ENCODE measurements around the gene LDLRAD3. TPM values are rescaled to one million over a fixed set of nuclear protein-coding genes. Genes with fewer than 3 reads are reported as not detected.

The LDLRAD3 gene
- total RNA-seq, 3 donors from 2014 or later (not counting 1 experiment from before 2014, with no cell fraction given): 1.0 to 1.5 (median 1.2) TPM

- DNase-seq (no peak), ATAC-seq (no peak)
- H3K36me3 ChIP-seq (ENCODE audit: control insufficient read depth, insufficient read depth, low read length): no peaks in the 10 kb centered on the region
- H3K4me3 Mint-ChIP-seq: no peak overlapping the region
- no peak overlapping the region for H3K27ac Mint-ChIP-seq
- H3K4me1 Mint-ChIP-seq: no peaks in the 10 kb centered on the region
- H3K9me3 Mint-ChIP-seq: peaks cover 2 to 3% of the 10 kb centered on the region in 2 donors
- H3K36me3 Mint-ChIP-seq: no peaks in the 10 kb centered on the region
- no peak overlapping the region for H3K4me3 ChIP-seq (ENCODE audit: low read length)
- peaks cover 4% of the 10 kb centered on the region for H3K9me3 ChIP-seq (ENCODE audit: control insufficient read depth, insufficient read depth, low read length)
- intact Hi-C loops (cut with micrococcal nuclease): no loop called here
- H3K4me1 ChIP-seq (ENCODE audit: control insufficient read depth, insufficient read depth, low read length): no peaks in the 10 kb centered on the region
- peaks cover 31 to 42% of the 10 kb centered on the region in 2 donors for H3K27me3 Mint-ChIP-seq (ENCODE audit: low read depth in 2 of 2)
- WGBS (ENCODE audit: insufficient coverage): 66% methylated on average over 5 of the region's 5 CpGs
- H3K27ac ChIP-seq (ENCODE audit: low read length): no peak overlapping the region
- TF ChIP-seq, protein P1, sequence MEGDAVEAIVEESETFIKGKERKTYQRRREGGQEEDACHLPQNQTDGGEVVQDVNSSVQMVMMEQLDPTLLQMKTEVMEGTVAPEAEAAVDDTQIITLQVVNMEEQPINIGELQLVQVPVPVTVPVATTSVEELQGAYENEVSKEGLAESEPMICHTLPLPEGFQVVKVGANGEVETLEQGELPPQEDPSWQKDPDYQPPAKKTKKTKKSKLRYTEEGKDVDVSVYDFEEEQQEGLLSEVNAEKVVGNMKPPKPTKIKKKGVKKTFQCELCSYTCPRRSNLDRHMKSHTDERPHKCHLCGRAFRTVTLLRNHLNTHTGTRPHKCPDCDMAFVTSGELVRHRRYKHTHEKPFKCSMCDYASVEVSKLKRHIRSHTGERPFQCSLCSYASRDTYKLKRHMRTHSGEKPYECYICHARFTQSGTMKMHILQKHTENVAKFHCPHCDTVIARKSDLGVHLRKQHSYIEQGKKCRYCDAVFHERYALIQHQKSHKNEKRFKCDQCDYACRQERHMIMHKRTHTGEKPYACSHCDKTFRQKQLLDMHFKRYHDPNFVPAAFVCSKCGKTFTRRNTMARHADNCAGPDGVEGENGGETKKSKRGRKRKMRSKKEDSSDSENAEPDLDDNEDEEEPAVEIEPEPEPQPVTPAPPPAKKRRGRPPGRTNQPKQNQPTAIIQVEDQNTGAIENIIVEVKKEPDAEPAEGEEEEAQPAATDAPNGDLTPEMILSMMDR (IDR thresholded peaks at IDR 0.05): no peak
- no peaks in the 10 kb centered on the region for H3K27me3 ChIP-seq (ENCODE audit: control insufficient read depth, insufficient read depth, low read length)
Measured at GRCh38 chr11:36070213-36070953, 126.5 kb downstream of the LDLRAD3 start.

DNA sequence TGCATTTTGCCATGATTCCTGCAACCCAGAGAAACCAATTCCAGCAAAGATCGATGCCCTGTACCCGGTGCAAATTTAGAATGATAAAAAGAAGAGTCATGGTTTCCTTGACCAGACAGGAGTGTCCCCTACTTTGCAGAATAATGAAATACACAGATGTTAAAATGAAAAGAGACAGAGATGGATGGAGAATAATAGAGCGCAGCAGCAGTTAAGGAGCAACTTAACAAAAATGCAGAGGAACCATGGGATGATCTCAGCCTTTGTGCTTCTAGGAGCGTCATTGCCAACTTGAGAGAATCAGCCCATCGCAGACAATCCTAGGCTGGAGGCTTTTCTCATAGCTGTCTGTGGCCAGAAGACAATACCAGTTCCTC, 127.1 kb downstream of the LDLRAD3 start:
- H3K27ac ChIP-seq (ENCODE audit: low read length): no peak overlapping the region
- no peaks in the 10 kb centered on the region for H3K4me1 ChIP-seq (ENCODE audit: control insufficient read depth, insufficient read depth, low read length)
- TF ChIP-seq, protein P1 (IDR thresholded peaks at IDR 0.05): no peak
- Mint-ChIP-seq H3K27me3 (ENCODE audit: low read depth in 2 of 2) (peaks cover 31 to 37% of the 10 kb centered on the region in 2 donors), H3K27ac (no peak overlapping the region), H3K9me3 (peaks cover 2 to 3% of the 10 kb centered on the region in 2 donors), H3K36me3 (no peaks in the 10 kb centered on the region), H3K4me3 (no peak overlapping the region), H3K4me1 (no peaks in the 10 kb centered on the region)
- ATAC-seq: no peak
- WGBS (ENCODE audit: insufficient coverage): 95% methylated on average over 5 of the region's 5 CpGs
- no peaks in the 10 kb centered on the region for H3K27me3 ChIP-seq (ENCODE audit: control insufficient read depth, insufficient read depth, low read length)
- no peak overlapping the region for H3K4me3 ChIP-seq (ENCODE audit: low read length)
- no peaks in the 10 kb centered on the region for H3K36me3 ChIP-seq (ENCODE audit: control insufficient read depth, insufficient read depth, low read length)
- DNase-seq: no peak
- intact Hi-C loops (cut with micrococcal nuclease): no loop called here
- H3K9me3 ChIP-seq (ENCODE audit: control insufficient read depth, insufficient read depth, low read length): peaks cover 4% of the 10 kb centered on the region

DNA sequence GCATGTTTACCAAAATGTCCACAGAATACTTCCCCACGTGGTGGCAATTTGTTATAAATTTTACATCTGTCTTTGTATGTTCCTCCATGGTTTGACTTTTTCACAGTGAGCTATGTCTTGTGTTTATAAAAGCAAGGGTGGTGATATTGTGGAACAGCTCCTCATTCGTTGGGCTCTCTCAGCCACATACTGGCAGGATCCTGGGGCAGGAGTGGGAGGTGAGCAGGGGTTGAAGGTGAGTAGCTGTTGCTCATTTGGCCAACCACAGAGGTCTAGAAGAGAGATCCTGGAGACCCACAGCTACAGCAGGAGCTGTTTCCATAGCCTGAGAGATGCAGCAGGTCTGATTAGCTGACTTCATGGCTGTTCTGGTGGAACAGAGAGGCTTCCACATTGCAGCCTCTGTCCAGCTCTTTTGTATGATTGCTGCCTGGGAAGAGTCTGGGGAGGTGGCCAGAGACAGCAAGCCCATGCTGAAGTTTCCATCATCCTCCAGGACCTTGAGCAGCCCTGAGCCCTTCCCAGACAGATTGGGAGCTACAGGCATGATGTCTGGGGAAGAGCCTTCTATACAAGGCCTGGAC, 128.1 kb downstream of the LDLRAD3 start:
- no peaks in the 10 kb centered on the region for H3K4me1 Mint-ChIP-seq
- H3K36me3 Mint-ChIP-seq: no peaks in the 10 kb centered on the region
- Histone ChIP-seq H3K9me3 (ENCODE audit: control insufficient read depth, insufficient read depth, low read length) (peaks cover under 1% of the 10 kb centered on the region), H3K4me3 (ENCODE audit: low read length) (no peak overlapping the region), H3K27ac (ENCODE audit: low read length) (no peak overlapping the region), H3K4me1 (ENCODE audit: control insufficient read depth, insufficient read depth, low read length) (no peaks in the 10 kb centered on the region), H3K36me3 (ENCODE audit: control insufficient read depth, insufficient read depth, low read length) (no peaks in the 10 kb centered on the region), H3K27me3 (ENCODE audit: control insufficient read depth, insufficient read depth, low read length) (no peaks in the 10 kb centered on the region)
- H3K27ac Mint-ChIP-seq: no peak overlapping the region
- ATAC-seq: no peak
- peaks cover 21 to 29% of the 10 kb centered on the region in 2 donors for H3K27me3 Mint-ChIP-seq (ENCODE audit: low read depth in 2 of 2)
- intact Hi-C loops (cut with micrococcal nuclease): no loop called here
- peaks cover 0 to under 1% of the 10 kb centered on the region in 2 donors for H3K9me3 Mint-ChIP-seq
- 61% methylated on average over 1 of the region's 2 CpGs for WGBS (ENCODE audit: insufficient coverage)
- H3K4me3 Mint-ChIP-seq: no peak overlapping the region
- TF ChIP-seq, protein P1 (IDR thresholded peaks at IDR 0.05): no peak
- DNase-seq: no peak

Data from natural killer cell (primary cell).